SK-N-SH treated with all-trans-retinoic acid at 6 μM for 48 hours (cell line): Measurements from ENCODE around the gene IGSF11.

Experiments
- ATAC-seq: fragments of 200-7000 bp; cut with Tn5 transposase; 3 replicates; pipeline ENCODE4 v1.9.1; 2020; ENCODE audit warnings: mild to moderate bottlenecking, moderate library complexity
- ARNTL ChIP-seq: fragments of 450-650 bp; formaldehyde crosslinking; IDR thresholded peaks from 2 replicates; pipeline ENCODE4 v1.5.0; 2020; ENCODE audit warnings: low read depth, mild to moderate bottlenecking, moderate library complexity, borderline replicate concordance
- BACH2 ChIP-seq: fragments of 250-450 bp; sonication (Bioruptor Pico); IDR thresholded peaks from 2 replicates; pipeline ENCODE4 v1.9.0; 2021; ENCODE audit warnings: mild to moderate bottlenecking, borderline replicate concordance
- CSDC2 ChIP-seq: fragments of 250-450 bp; sonication (Bioruptor Pico); IDR thresholded peaks from 2 replicates; pipeline ENCODE4 v1.5.0; 2020; ENCODE audit warnings: mild to moderate bottlenecking, moderate library complexity
- CSRNP3 ChIP-seq: fragments of 250-450 bp; sonication (Bioruptor Pico); IDR thresholded peaks from 2 replicates; pipeline ENCODE4 v1.5.1; 2021; ENCODE audit warnings: mild to moderate bottlenecking, moderate library complexity
- ESRRG ChIP-seq: fragments of 250-450 bp; sonication (Bioruptor Pico); IDR thresholded peaks from 2 replicates; pipeline ENCODE4 v1.6.1; 2021; ENCODE audit warnings: mild to moderate bottlenecking
- GLIS3 ChIP-seq: fragments of 250-450 bp; sonication (Bioruptor Pico); IDR thresholded peaks from 2 replicates; pipeline ENCODE4 v1.5.0; 2020; ENCODE audit warnings: mild to moderate bottlenecking, moderate library complexity
- ISL1 ChIP-seq: fragments of 250-450 bp; sonication (Bioruptor Pico); IDR thresholded peaks from 2 replicates; pipeline ENCODE4 v2.1.2; 2022; ENCODE audit warnings: mild to moderate bottlenecking, moderate library complexity
- OSR1 ChIP-seq: fragments of 250-450 bp; sonication (Bioruptor Pico); IDR thresholded peaks from 2 replicates; pipeline ENCODE4 v1.8.0; 2022; ENCODE audit warnings: moderate library complexity, mild to moderate bottlenecking, inconsistent platforms
- PPARA ChIP-seq: fragments of 250-450 bp; sonication (Bioruptor Pico); IDR thresholded peaks from 2 replicates; pipeline ENCODE4 v1.5.0; 2020; ENCODE audit warnings: mild to moderate bottlenecking, borderline replicate concordance
- RARB ChIP-seq: fragments of 250-450 bp; sonication (Bioruptor Pico); IDR thresholded peaks from 2 replicates; pipeline ENCODE4 v1.8.0; 2021; ENCODE audit warnings: mild to moderate bottlenecking, moderate library complexity
- SNAI2 ChIP-seq: fragments of 250-450 bp; sonication (Bioruptor Pico); IDR thresholded peaks from 2 replicates; pipeline ENCODE4 v1.5.0; 2020; ENCODE audit warnings: mild to moderate bottlenecking, moderate library complexity
- TCF4 ChIP-seq: fragments of 250-450 bp; sonication (Bioruptor Pico); IDR thresholded peaks from 2 replicates; pipeline ENCODE4 v1.8.0; 2021; ENCODE audit warnings: mild to moderate bottlenecking, moderate library complexity, borderline replicate concordance
- TOX ChIP-seq: fragments of 250-450 bp; sonication (Bioruptor Pico); IDR thresholded peaks from 2 replicates; pipeline ENCODE4 v1.8.0; 2021; ENCODE audit warnings: mild to moderate bottlenecking, moderate library complexity, borderline replicate concordance
- ZC3H10 ChIP-seq: fragments of 250-450 bp; sonication (Bioruptor Pico); IDR thresholded peaks from 2 replicates; pipeline ENCODE4 v1.5.1; 2021; ENCODE audit warnings: mild to moderate bottlenecking, moderate library complexity
- ZFP3 ChIP-seq: fragments of 250-450 bp; sonication (Bioruptor Pico); IDR thresholded peaks from 2 replicates; pipeline ENCODE4 v1.5.0; 2020; ENCODE audit warnings: mild to moderate bottlenecking, moderate library complexity
- ZFP30 ChIP-seq: fragments of 450-650 bp; formaldehyde crosslinking; IDR thresholded peaks from 2 replicates; pipeline ENCODE4 v1.5.0; 2022; ENCODE audit warnings: mild to moderate bottlenecking, moderate library complexity
- ZNF565 ChIP-seq: fragments of 450-650 bp; formaldehyde crosslinking; conservative IDR thresholded peaks from 2 replicates; pipeline ENCODE4 v1.5.0; 2020; ENCODE audit warnings: low read depth, mild to moderate bottlenecking, moderate library complexity
- ZNF70 ChIP-seq: fragments of 450-650 bp; formaldehyde crosslinking; IDR thresholded peaks from 2 replicates; pipeline ENCODE4 v1.5.0; 2020; ENCODE audit warnings: mild to moderate bottlenecking, moderate library complexity
- ZNF8 ChIP-seq: fragments of 450-650 bp; formaldehyde crosslinking; IDR thresholded peaks from 2 replicates; pipeline ENCODE4 v1.5.0; 2020; ENCODE audit warnings: mild to moderate bottlenecking, moderate library complexity
- TF ChIP-seq, protein P1 (sequence below): fragments of 250-450 bp; sonication (Bioruptor Pico); IDR thresholded peaks from 2 replicates; pipeline ENCODE4 v1.5.0; 2020; ENCODE audit warnings: mild to moderate bottlenecking, moderate library complexity
- TF ChIP-seq, protein P2 (sequence below): fragments of 250-450 bp; sonication (Bioruptor Pico); IDR thresholded peaks from 2 replicates; pipeline ENCODE4 v1.8.0; 2021; ENCODE audit warnings: low read depth, mild to moderate bottlenecking, moderate library complexity, borderline replicate concordance
- TF ChIP-seq, protein P3 (sequence below): fragments of 250-450 bp; sonication (Bioruptor Pico); IDR thresholded peaks from 2 replicates; pipeline ENCODE4 v1.8.0; 2020; ENCODE audit warnings: mild to moderate bottlenecking, moderate library complexity, borderline replicate concordance
- TF ChIP-seq, protein P4 (sequence below): fragments of 250-450 bp; sonication (Bioruptor Pico); IDR thresholded peaks from 2 replicates; pipeline ENCODE4 v1.5.1; 2020; ENCODE audit warnings: low read depth, mild to moderate bottlenecking, moderate library complexity

IGSF11 gene

DNA sequence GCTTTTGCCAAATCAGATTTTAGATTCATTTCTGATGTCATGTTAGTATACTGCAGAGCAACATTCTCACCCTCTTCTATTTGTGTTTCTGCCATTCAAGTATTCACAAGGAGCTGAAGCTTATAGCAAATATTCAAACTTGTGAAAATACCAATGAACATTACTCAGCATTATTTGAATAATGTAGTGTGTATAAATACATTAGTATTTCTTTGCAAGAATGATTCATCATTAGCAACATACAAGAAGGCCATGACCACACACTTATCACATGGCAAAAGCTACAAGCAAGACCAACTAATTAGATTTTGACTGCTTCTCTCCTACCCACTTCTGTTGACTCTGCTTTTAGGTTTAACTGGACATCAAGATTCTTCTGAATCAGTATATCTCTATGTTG lies 124.9 kb downstream of the IGSF11 start:
- TF ChIP-seq ZC3H10 (CRISPR knock-in tag) (no peak), OSR1 (CRISPR knock-in tag) (no peak), ARNTL (CRISPR knock-in tag) (no peak), ZNF565 (CRISPR knock-in tag) (no peak), ISL1 (CRISPR knock-in tag) (no peak), RARB (no peak), ZNF8 (CRISPR knock-in tag) (no peak), ESRRG (CRISPR knock-in tag) (no peak), TOX (CRISPR knock-in tag) (no peak), SNAI2 (CRISPR knock-in tag) (no peak), BACH2 (CRISPR knock-in tag) (no peak), ZFP30 (no peak), PPARA (CRISPR knock-in tag) (no peak), CSDC2 (no peak)
- TF ChIP-seq, protein P1, sequence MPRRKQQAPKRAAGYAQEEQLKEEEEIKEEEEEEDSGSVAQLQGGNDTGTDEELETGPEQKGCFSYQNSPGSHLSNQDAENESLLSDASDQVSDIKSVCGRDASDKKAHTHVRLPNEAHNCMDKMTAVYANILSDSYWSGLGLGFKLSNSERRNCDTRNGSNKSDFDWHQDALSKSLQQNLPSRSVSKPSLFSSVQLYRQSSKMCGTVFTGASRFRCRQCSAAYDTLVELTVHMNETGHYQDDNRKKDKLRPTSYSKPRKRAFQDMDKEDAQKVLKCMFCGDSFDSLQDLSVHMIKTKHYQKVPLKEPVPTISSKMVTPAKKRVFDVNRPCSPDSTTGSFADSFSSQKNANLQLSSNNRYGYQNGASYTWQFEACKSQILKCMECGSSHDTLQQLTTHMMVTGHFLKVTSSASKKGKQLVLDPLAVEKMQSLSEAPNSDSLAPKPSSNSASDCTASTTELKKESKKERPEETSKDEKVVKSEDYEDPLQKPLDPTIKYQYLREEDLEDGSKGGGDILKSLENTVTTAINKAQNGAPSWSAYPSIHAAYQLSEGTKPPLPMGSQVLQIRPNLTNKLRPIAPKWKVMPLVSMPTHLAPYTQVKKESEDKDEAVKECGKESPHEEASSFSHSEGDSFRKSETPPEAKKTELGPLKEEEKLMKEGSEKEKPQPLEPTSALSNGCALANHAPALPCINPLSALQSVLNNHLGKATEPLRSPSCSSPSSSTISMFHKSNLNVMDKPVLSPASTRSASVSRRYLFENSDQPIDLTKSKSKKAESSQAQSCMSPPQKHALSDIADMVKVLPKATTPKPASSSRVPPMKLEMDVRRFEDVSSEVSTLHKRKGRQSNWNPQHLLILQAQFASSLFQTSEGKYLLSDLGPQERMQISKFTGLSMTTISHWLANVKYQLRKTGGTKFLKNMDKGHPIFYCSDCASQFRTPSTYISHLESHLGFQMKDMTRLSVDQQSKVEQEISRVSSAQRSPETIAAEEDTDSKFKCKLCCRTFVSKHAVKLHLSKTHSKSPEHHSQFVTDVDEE, result no peak
- TF ChIP-seq, protein P2, sequence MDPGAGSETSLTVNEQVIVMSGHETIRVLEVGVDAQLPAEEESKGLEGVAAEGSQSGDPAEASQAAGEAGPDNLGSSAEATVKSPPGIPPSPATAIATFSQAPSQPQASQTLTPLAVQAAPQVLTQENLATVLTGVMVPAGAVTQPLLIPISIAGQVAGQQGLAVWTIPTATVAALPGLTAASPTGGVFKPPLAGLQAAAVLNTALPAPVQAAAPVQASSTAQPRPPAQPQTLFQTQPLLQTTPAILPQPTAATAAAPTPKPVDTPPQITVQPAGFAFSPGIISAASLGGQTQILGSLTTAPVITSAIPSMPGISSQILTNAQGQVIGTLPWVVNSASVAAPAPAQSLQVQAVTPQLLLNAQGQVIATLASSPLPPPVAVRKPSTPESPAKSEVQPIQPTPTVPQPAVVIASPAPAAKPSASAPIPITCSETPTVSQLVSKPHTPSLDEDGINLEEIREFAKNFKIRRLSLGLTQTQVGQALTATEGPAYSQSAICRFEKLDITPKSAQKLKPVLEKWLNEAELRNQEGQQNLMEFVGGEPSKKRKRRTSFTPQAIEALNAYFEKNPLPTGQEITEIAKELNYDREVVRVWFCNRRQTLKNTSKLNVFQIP (CRISPR knock-in tag), result no peak
- TF ChIP-seq, protein P3, sequence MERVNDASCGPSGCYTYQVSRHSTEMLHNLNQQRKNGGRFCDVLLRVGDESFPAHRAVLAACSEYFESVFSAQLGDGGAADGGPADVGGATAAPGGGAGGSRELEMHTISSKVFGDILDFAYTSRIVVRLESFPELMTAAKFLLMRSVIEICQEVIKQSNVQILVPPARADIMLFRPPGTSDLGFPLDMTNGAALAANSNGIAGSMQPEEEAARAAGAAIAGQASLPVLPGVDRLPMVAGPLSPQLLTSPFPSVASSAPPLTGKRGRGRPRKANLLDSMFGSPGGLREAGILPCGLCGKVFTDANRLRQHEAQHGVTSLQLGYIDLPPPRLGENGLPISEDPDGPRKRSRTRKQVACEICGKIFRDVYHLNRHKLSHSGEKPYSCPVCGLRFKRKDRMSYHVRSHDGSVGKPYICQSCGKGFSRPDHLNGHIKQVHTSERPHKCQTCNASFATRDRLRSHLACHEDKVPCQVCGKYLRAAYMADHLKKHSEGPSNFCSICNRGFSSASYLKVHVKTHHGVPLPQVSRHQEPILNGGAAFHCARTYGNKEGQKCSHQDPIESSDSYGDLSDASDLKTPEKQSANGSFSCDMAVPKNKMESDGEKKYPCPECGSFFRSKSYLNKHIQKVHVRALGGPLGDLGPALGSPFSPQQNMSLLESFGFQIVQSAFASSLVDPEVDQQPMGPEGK, result no peak
- ATAC-seq, result no peak

- ATAC-seq, result no peak
- TF ChIP-seq TCF4 (CRISPR knock-in tag) (no peak), BACH2 (CRISPR knock-in tag) (no peak), GLIS3 (CRISPR knock-in tag) (no peak), TOX (CRISPR knock-in tag) (no peak), ZNF70 (CRISPR knock-in tag) (no peak), PPARA (CRISPR knock-in tag) (no peak), ZC3H10 (CRISPR knock-in tag) (no peak), OSR1 (CRISPR knock-in tag) (no peak), ISL1 (CRISPR knock-in tag) (no peak), ZFP30 (no peak), ESRRG (CRISPR knock-in tag) (no peak), CSRNP3 (CRISPR knock-in tag) (no peak), ZFP3 (CRISPR knock-in tag) (no peak), RARB (no peak), ZNF565 (CRISPR knock-in tag) (no peak)
- TF ChIP-seq, protein P4, sequence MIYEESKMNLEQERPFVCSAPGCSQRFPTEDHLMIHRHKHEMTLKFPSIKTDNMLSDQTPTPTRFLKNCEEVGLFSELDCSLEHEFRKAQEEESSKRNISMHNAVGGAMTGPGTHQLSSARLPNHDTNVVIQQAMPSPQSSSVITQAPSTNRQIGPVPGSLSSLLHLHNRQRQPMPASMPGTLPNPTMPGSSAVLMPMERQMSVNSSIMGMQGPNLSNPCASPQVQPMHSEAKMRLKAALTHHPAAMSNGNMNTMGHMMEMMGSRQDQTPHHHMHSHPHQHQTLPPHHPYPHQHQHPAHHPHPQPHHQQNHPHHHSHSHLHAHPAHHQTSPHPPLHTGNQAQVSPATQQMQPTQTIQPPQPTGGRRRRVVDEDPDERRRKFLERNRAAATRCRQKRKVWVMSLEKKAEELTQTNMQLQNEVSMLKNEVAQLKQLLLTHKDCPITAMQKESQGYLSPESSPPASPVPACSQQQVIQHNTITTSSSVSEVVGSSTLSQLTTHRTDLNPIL (CRISPR knock-in tag), result no peak
- TF ChIP-seq, protein P2 (CRISPR knock-in tag), result no peak
- TF ChIP-seq, protein P3, result no peak
- TF ChIP-seq, protein P1, result no peak
Measured at GRCh38 chr3:118907909-118908308, 126.7 kb downstream of the IGSF11 start.
